DMS153 (cell line): ENCODE measurements around the gene TMPRSS5.
"Not testable (repeated sequence)": the region's sequence is repeated elsewhere in the genome, so short reads cannot be mapped to it uniquely, and the experiment has no call there.

Source experiments
- DNase-seq: peaks from one replicate; lab custom pipeline; 2025; lab: John Stamatoyannopoulos, UW

TMPRSS5 gene

DNA sequence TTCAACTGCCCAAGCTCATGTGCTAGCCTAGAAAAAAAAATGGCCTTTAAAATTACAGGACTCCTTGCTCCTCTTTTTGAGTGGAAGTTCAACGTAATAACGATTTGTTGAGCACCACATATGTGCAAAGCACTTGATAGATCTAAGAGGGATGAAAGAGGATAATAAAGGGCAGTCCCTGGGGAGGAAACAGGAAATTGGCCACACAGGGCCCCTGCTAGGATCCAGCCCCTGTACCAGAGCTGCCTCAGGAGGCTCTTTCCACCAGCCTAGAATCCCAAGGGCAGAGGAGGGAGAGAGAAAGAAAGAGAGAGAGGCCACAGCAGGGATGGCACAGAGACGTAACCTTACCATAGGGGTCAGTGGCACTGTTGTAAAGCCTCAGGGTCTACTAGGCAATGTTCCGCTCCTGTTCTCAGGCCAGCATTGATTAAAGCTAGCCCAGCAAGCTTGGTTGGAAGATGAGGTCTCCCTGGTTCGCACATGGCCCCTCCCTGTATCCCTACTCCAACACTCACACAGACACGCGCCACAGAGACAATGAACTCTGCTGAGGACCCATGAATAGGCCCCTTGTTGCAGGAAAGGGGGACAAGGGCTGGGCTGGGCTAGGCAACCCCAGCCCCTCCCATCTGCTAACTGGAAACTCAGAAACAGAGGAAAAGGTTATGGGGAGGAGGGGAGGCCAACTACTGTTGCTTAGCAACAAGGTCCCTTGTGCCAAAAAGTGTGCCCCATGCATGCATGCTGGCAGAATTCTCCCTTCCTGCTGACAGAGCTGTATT lies at the start of gene TMPRSS5:
Gene TMPRSS5 (minus strand): TSS at position 438 of the 785 bp plus-strand sequence. CDS start 84 bp downstream, at position 354.
- peak; percentile 49 for DNase-seq

DNA sequence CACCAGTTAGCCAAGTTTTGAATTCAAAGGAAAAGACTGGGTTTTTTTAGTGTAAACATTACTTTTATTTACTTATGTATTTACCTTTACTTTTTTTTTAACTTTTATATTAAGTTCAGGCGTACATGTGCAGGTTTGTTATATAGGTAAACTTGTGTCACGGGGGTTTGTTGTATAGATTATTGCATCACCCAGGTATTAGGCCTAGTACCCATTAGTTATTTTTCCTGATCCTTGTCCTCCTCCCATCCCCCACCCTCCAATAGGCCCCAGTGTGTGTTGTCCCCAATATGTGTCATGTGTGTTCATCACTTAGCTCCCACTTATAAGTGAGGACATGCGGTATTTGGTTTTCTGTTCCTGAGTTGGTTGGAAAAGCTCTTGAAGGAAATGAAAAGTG lies 46.8 kb upstream of the TMPRSS5 start:
- DNase-seq, result no peak

DNA sequence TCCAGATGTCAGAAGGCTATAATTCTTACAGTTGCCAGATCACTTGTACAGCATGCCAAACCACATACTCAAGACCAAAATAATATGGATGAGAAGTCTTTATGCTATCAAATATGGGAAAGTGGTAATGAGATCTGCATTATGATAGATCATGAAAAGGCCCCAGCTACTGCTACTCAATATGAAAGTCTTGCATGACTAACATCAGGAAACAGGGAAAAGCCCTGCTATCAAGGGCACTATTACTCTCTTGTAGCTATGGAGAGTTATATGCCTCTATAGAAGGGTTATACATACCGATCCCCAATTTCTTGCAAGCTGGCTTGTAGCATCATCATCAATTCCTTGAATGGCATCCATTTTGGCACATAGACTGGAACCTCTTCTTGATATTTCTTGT lies 30.2 kb upstream of the TMPRSS5 start:
- DNase-seq, result no peak

DNA sequence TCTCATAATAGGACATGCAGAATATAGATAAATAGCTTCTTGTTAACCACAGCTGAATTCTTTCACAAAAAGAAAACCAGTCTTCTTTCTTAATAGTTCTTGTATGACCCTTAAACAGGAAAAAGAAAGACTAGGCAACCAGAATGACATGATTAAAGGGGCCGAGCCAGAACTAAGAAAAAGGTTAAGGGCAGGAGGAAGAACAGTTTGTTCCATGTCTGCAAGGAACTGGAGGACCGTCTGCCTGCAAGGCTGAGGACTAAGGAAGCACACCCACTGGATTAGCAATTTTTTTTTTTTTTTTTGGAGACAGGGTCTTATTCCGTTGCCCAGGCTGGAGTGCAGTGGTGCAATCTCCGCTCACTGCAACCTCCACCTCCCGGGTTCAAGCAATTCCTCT lies 26.0 kb upstream of the TMPRSS5 start:
- DNase-seq, result no peak

DNA sequence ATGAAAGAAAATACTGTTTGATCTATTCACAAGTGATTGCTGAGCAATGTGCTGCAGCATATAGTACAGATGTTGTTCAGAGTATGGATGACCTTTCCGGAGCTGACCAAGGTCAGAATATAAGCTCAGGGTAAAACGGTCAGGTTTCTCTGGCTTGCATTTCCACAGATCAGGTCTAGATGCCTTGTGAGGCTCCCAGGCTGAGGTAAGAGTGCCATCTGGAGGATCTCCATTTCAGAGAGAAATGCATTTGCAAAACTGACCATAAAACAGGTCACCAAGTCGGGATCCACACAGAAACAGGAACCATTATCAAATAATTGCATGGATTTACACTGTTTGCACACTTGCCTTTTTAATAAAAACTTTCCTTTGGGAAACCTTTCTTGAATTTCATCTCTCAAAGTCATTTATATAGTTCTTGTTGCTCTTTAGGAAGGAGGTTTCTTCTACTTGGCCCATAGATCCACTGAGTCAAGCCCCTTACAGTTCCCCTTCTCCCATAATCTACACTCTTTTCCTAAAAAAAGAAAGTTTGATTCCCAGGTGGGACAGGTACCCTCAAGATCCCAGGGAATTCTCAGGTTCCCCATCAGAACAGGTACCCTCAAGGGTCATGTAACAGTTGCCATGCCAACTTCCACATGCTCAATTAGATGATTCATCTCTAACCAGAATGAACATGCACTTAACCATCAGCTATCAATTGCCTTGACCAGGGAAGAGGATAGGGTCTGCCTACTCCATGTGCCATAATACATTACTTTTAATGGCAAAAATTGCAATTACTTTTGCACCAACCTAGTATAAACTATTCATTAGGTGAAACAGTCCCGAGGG lies 25.0 kb upstream of the TMPRSS5 start:
- peak; percentile 27 for DNase-seq

DNA sequence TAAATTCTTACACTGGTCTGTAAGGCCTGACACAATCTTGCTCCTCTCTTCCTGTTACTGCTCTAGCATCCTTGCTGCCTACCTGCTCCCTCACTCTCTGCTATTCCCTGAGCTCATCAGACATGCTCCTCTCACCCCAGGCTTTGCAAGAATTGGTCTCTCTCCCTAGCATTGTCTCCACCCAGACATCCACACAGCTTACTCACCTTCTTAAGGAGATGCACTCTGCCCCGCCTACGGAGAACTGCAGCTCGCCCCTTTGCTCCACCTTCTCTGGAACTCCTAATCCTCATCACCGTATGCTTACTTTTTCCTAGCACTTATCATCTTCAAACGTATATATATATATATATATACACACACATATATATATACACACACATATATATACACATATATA lies 23.3 kb upstream of the TMPRSS5 start:
- DNase-seq, result no peak

DNA sequence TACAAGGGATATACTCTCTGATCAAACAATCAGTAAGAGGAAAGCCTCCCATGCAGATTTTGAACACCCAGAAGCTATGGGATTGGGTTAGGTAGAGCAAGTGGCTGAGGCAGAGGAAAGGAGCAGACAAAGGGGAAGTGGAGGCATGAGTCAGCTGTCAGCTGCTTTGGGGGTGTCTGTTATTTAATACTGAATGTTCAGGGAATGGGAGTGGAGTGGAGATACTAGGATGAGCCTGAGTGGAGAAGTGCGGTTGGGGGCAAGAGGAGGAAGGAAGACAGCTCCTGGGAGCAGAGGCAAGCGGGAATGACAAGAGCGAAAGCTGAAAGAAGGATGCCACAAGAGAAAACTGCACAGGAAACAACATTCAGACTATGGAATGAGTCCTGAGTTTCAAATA lies 22.7 kb upstream of the TMPRSS5 start:
- DNase-seq, result no peak

DNA sequence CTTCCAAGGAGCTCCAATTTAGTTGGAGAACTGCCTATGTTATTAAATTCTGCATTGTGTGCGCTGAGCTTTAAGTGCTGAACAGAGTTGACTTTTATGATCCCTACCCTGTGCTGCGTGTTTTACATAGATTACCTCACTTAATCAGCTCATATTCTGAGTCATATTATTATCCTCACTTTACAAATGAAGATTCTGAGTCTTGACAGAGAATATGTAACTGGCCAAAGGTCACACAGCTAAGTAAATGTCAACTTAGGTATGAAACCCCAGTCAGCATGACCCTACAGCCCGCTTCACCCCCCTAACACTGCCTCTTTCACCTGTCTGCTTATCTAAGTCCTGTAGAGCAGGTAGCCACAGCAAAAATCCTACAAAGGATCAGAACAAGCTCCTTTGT lies 19.8 kb upstream of the TMPRSS5 start:
- DNase-seq, result no peak

DNA sequence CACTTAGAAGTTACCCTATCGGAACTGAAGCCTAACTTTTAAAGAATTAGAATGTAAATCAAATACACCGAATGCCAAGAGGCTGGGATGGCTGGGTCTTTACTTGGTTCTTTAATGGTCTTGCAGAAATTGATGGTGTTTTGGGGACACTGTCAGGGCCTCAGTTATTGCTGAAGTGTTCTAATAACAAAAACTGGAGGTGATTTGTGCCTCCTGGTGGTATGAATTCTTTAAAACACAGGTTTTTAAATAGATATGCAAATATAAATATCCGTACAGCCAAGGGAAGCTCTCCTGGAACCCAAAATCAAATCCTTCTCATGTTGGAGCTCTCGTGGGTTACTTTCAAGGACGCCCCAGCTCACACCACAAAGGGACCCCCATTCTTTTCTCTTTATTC lies 19.3 kb upstream of the TMPRSS5 start:
- no peak for DNase-seq

DNA sequence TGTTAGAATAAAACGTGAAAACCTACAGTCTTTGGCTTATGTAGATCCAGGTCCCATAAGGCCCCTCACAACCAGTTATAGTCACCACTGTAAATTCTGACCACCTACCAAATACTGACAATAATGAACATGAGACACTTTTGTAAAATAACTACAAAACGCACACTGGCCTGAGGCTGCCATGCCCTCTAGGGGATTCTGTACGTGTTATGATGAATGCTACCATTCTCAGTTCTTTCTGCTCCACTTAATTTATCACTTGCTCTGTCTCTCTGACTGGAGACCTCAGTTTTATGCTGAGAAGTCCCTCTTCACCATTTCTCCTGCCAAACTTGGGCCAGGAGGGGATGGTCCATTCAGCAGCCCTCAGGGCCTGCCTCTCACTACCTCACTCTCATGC lies 18.7 kb upstream of the TMPRSS5 start:
- DNase-seq, result no peak

DNA sequence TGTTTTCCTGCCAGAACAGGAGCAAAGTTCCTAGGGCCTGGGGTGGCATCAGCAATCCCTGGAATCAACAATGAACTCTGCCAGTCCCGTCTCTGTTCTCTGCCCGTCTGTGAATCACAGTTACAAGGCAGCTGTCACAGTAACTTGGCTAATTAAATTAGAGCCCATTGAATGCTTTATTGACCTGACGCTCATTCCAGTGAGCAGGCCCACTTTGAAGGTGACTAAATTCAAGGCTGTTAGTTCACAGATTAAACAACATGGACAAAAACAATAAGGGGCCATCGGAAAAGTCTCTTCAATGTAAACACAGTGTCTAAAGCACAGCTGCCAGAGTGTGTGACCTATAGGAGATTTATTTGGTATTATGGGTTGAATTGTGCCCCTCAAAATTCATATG lies 17.7 kb upstream of the TMPRSS5 start:
- DNase-seq, result no peak

DNA sequence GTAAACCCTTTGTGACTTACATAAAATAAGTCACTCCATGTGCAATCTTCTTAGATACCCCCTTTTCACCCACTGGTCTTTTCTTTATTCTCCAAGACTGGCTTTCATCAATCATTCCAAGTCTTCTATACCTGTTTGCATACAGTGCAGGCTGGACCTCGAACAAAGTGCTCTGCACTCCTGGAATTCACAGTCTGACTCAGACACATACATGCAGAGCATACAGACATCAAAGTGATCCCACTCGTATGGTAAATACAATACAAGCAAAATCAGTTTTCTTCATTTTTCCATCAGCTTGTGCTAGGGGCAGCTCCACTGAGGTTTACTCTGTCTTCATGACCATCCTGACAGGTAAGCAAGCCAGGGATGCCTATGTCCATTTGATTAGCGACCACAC lies 16.8 kb upstream of the TMPRSS5 start:
- DNase-seq, result no peak

DNA sequence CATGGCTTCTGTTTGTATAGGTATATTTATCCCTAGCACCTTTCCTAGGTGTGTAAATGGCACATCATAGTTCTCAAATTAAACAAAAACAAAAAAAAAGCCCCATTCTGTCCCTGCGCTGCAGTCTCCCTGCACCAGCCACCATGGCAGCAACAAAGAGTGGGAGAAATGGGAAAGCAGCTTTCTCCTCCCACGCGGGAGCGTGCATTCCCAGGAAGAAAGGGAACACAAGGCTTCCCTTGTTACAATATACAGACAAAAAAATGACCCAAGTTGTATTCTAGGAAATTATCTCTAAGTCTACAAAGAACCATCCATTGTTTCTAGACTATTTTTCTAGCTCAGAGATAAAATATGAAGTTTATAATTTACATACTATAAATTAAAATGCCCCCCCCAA lies 16.1 kb upstream of the TMPRSS5 start:
- DNase-seq, result no peak

DNA sequence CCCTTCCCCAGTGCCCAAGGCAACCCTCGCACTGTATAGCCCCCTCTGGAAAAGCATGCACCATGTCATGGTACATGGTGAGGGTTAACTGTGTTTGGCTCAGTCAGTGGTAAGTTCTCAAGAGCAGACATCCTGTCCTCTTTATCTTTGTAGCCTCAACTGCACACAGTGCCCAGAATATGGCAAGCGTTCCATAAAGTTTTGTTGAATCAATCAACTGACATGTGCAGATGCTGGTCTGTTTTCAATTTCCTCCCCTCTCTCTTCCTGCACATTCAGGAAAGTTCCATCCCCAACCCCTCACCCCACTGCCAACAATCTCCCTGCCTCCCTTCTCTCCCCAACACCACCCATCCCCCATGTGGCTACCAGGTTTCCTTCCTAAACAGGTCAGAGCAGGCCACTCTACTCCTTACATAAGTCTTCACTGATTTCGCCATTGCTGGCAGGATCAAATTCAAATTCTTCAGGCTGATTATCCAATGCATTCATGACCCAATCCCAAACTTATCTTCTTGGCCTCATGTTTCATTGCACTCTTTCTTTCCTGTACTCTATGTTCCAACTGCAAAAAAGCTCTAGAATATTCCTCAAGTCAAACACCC lies 15.5 kb upstream of the TMPRSS5 start:
- DNase-seq, result no peak

DNA sequence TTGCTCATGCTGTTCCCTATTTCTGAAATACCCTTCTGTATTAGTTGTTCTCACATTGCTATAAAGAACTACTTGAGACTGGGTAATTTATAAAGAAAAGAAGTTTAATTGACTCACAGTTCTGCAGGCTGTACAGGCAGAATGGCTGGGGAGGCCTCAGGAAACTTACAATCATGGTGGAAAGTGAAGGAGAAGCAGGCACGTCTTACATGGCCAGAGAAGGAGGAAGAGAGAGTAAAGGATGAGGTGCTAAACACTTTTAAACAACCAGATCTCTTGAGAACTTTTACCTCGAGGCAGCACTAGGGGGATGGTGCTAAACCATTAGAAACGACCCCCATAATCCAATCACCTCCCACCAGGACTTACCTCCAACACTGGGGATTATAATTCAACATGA lies 14.4 kb upstream of the TMPRSS5 start:
- DNase-seq, result not testable (repeated sequence)

DNA sequence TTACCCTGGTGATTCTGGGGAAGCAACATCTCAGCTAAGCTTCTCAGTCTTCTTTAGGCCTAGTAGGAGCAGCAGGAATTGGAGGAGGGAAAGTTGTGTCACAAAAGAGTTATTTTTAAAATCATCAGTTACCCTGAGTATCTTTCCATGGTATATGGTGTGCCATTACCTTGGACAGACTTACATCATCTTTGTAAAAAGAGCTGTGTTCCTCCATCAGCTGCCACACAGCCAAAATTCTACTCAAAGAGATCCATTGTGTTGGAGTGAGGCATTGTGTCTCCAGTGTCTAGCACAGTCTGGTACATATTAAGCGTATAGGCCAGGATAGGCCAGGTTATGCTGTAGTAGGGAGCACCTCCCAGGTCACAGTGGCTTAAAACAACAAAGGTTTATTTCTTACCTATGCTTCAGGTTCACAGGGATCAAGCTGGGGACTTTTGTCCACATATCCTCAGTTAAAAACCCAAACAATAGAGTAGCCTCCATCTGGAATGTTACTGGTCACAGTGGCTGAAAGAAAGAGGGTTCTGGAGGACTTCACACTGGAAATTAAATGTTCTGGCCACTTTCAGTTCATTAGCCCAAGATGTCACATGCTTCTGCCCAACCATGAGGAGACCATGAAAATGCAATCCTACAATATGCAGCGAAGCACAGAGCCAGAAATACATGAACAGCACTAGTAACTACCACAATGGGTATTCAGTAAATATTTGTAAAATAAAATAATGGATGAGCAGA lies 9.9 kb upstream of the TMPRSS5 start:
- no peak for DNase-seq

DNA sequence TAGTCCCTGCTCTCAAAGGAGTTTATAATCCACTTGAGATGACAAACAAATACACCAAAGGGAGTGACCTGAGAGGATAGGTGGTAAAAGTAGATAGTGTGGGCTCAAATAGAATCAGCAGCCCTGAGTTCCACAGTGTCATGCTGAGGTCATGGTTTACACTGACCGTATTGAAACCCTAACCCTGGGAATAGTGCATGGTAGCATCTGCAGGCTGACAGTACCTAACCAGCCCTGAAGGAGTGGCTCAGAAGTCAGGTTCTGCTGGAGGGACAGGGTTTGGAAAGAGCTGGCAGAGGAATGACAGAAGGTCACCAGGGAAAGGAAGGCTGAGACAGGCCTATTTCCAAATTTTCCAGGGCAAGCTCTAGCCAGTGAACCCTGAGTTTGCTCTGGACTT lies 9.2 kb upstream of the TMPRSS5 start:
- DNase-seq, result no peak

DNA sequence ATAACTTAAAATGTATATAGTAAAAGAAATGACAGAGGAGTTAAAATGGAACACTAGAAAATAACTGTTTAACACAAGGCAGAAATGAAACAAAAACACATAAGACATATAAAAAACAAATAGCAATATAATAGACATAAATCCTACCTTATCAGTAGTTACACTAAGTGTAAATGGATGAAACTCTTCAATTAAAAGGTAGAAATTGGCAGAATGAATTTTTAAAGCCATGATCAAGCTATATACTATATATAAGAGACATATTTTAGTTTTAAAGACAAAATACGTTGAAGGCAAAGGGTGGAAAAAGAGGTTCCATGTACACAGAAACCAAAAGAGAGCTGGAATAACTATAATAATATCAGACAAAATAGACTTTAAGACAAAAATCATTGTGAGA lies 4.9 kb upstream of the TMPRSS5 start:
- no peak for DNase-seq

DNA sequence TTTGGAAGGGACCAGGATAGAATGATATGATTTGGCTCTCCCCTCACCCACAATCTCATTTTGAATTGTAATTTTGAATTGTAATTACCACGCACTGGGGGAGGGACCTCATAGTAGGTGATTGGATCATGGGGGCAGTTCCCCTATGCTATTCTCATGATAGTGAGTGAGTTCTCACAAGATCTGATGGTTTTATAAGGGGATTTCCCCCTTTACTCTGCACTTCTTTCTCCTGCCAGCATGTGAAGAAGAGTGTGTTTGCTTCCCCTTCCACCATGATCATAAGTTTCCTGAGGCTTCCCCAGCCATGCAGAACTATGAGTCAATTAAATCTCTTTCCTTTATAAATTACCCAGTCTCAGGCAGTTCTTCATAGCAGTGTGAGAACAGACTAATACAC lies 2.6 kb downstream of the TMPRSS5 start:
- not testable (repeated sequence) for DNase-seq

DNA sequence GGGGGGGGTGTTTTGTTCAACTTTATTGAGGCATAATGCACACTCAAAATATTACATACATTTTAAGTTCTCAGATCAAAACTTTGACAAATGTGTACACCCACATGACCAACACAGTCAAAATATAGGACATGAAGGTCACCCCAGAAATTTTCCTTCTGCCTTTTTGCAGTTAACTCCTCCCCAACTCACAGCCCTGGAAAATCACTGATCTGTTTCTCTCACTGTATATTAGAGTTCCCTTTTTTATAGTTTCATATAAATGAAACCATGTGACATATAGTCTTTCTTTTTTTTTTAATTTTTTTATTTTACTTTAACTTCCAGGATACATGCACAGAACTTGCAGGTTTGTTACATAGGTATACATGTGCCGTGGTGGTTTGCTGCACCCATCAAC lies 4.6 kb downstream of the TMPRSS5 start:
- DNase-seq, result no peak

DNA sequence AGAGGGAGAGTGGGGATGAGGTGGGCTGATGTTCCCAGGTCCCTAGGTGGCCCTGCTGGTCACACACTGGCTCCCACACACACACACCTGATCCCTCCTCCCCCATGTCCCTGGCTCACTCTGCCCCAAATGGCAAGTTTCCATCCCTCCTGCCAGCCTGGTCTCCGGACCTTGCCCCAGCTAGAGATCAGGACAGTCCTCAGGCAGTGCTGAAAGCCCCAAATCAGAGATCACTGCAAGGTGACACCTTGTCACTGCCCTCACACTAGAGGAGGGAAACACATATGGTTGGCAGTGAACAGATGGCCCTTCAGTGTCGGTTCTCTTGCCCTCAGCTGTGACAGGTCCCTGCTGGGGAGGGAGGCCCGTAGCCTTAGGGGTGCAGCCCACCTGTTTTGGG lies 7.6 kb downstream of the TMPRSS5 start:
- no peak for DNase-seq

DNA sequence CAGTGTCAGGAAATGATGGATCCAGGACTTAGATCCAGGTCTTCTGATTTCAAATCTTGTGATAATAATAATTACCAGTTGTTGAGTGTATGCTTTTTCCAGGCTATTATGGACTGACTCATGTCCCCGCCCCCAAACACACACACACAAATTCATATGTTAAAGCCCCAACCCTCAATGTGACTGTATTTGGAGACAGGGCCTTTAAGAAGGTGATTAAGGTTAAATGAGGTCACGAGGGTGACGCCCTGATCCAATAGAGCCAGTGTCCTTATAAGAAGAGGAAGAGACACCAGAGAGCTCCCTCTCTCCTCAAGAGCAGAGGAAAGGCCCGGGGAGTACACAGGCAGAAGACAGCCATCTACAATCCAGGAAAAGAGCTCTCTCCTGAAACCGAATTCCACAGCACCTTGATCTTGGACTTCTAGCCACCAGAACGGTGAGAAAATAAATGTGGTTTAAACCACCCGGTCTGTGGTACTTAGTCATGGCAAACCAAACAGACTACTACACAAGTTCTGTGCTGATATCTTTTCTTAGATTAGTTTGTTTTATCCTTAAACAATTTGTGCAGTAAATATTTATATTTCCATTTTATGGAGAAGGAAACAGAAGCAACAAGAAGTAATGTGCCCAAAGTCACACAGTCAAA lies 8.2 kb downstream of the TMPRSS5 start:
- DNase-seq, result no peak
